Hepatocyte (in vitro differentiated cells): Measurements from ENCODE around the gene EYA4. TPM values are rescaled to one million over a fixed set of nuclear protein-coding genes. Genes with fewer than 3 reads are reported as not detected.

Source experiments
- DNase-seq: peaks from one replicate; pipeline ENCODE4 v3.0.0-alpha.2; 2016; ENCODE audit warnings: low spot score
- H2AFZ ChIP-seq: fragments of 200-600 bp; sonication (generic); 2 replicates; pipeline ENCODE4 v1.6.0; 2016; ENCODE audit warnings: antibody characterized with exemption, mild to moderate bottlenecking
- H3K27ac ChIP-seq: fragments of 200-600 bp; sonication (generic); 2 replicates; pipeline ENCODE4 v1.5.1; 2016; ENCODE audit warnings: mild to moderate bottlenecking
- H3K27me3 ChIP-seq: fragments of 200-600 bp; sonication (generic); 2 replicates; pipeline ENCODE4 v1.6.1; 2016
- H3K36me3 ChIP-seq: fragments of 200-600 bp; sonication (generic); replicated peaks from 2 replicates; pipeline ENCODE4 v1.5.1; 2016; ENCODE audit warnings: low read depth; ENCODE audit not compliant: insufficient read depth
- H3K4me1 ChIP-seq: fragments of 200-600 bp; sonication (generic); 2 replicates; pipeline ENCODE4 v1.5.1; 2016; ENCODE audit warnings: mild to moderate bottlenecking, moderate library complexity; ENCODE audit not compliant: insufficient read depth
- H3K4me2 ChIP-seq: fragments of 200-600 bp; sonication (generic); 2 replicates; pipeline ENCODE4 v1.6.0; 2016
- H3K4me3 ChIP-seq: fragments of 200-600 bp; sonication (generic); 2 replicates; pipeline ENCODE4 v1.5.1; 2016; ENCODE audit warnings: mild to moderate bottlenecking
- H3K79me2 ChIP-seq: fragments of 200-600 bp; sonication (generic); 2 replicates; pipeline ENCODE4 v1.6.0; 2017; ENCODE audit warnings: mild to moderate bottlenecking
- H3K9me2 ChIP-seq: fragments of 200-600 bp; sonication (generic); replicated peaks from 2 replicates; pipeline ENCODE4 v1.6.0; 2017; ENCODE audit warnings: mild to moderate bottlenecking; ENCODE audit not compliant: insufficient read depth
- H3K9me3 ChIP-seq: fragments of 200-600 bp; sonication (generic); 2 replicates; pipeline ENCODE4 v1.5.1; 2016; ENCODE audit warnings: low read depth, mild to moderate bottlenecking
- H4K20me1 ChIP-seq: fragments of 200-600 bp; sonication (generic); 2 replicates; pipeline ENCODE4 v1.6.0; 2016; ENCODE audit warnings: mild to moderate bottlenecking; ENCODE audit not compliant: insufficient read depth, poor library complexity, severe bottlenecking
- CTCF ChIP-seq: fragments of 200-600 bp; sonication (generic); IDR thresholded peaks from 2 replicates; pipeline ENCODE4 v1.5.1; 2016; ENCODE audit warnings: antibody characterized with exemption, mild to moderate bottlenecking; ENCODE audit not compliant: poor library complexity
- EZH2 ChIP-seq: fragments of 200-600 bp; sonication (generic); IDR thresholded peaks from 2 replicates; pipeline ENCODE4 v1.6.1; 2016; ENCODE audit warnings: antibody characterized with exemption, mild to moderate bottlenecking, borderline replicate concordance
- EZH2phosphoT487 ChIP-seq: fragments of 200-600 bp; sonication (generic); IDR thresholded peaks from one replicate; pipeline ENCODE4 v1.6.1; 2018; ENCODE audit warnings: antibody characterized with exemption, mild to moderate bottlenecking, low read depth, moderate library complexity; ENCODE audit not compliant: unreplicated experiment, severe bottlenecking
- WGBS: methylation state at CpG from one replicate; pipeline ENCODE4 v1.1.6; 2016; ENCODE audit warnings: low lambda C conversion rate; ENCODE audit errors: missing lambda C conversion rate; 5-methylcytosine and 5-hydroxymethylcytosine counted together
- polyA plus RNA-seq: library from polyadenylated mRNA; unstranded; fragments of >200 nt; fragmentation: Nextera tagmentation; extraction: Ambion mirVana; gene quantifications from 2 replicates; pipeline ENCODE4 v1.2.1, GENCODE V29; 2016
- total RNA-seq: library from RNA; depleted of rRNA; stranded (reverse); fragments of >200 nt; gene quantifications from 2 replicates; pipeline ENCODE4 v1.2.3, GENCODE V29; 2014

Gene EYA4
- total and polyA plus RNA-seq, 2 experiments from 2014 or later: 0.33 to 1.8 TPM

- Histone ChIP-seq H2AFZ (no peak overlapping the region), H3K27ac (no peak overlapping the region), H3K4me1 (no peaks in the 10 kb centered on the region), H4K20me1 (no peaks in the 10 kb centered on the region), H3K36me3 (no peaks in the 10 kb centered on the region), H3K79me2 (no peaks in the 10 kb centered on the region), H3K4me3 (no peak overlapping the region), H3K9me3 (no peaks in the 10 kb centered on the region), H3K27me3 (no peaks in the 10 kb centered on the region), H3K9me2 (no peaks in the 10 kb centered on the region), H3K4me2 (no peak overlapping the region)
- TF ChIP-seq EZH2: no peak
- DNase-seq: no peak
- 91% methylated on average over 9 of the region's 9 CpGs for WGBS
Measured at GRCh38 chr6:133542056-133542821, 301.1 kb downstream of the EYA4 start.

GRCh38 chr6:133544419-133544818 is 303.3 kb downstream of the EYA4 start:
- Histone ChIP-seq H3K79me2 (no peaks in the 10 kb centered on the region), H2AFZ (no peak overlapping the region), H3K36me3 (no peaks in the 10 kb centered on the region), H3K27ac (no peak overlapping the region), H3K4me2 (no peak overlapping the region), H4K20me1 (no peaks in the 10 kb centered on the region), H3K4me1 (peaks cover 7% of the 10 kb centered on the region), H3K4me3 (no peak overlapping the region), H3K9me2 (no peaks in the 10 kb centered on the region), H3K27me3 (no peaks in the 10 kb centered on the region), H3K9me3 (no peaks in the 10 kb centered on the region)
- WGBS: 92% methylated on average over 5 of the region's 5 CpGs
- TF ChIP-seq CTCF: no peak
- TF ChIP-seq EZH2: no peak
- TF ChIP-seq EZH2phosphoT487: no peak
- DNase-seq: no peak

- TF ChIP-seq EZH2 (no peak), CTCF (no peak), EZH2phosphoT487 (no peak)
- Histone ChIP-seq H3K4me3 (no peak overlapping the region), H3K36me3 (no peaks in the 10 kb centered on the region), H3K79me2 (no peaks in the 10 kb centered on the region), H3K27me3 (no peaks in the 10 kb centered on the region), H3K4me1 (peaks cover 7% of the 10 kb centered on the region), H2AFZ (no peak overlapping the region), H3K9me2 (no peaks in the 10 kb centered on the region), H3K27ac (no peak overlapping the region), H3K9me3 (no peaks in the 10 kb centered on the region), H4K20me1 (no peaks in the 10 kb centered on the region), H3K4me2 (no peak overlapping the region)
- DNase-seq: no peak
- WGBS: 69% methylated on average over 4 of the region's 4 CpGs
Measured at GRCh38 chr6:133546098-133546497, 304.9 kb downstream of the EYA4 start.

GRCh38 chr6:133547136-133547535 is 306.0 kb downstream of the EYA4 start:
- whole genome bisulfite sequencing: 87% methylated on average over 1 of the region's 1 CpG
- Histone ChIP-seq H3K27me3 (no peaks in the 10 kb centered on the region), H3K9me3 (no peaks in the 10 kb centered on the region), H3K9me2 (no peaks in the 10 kb centered on the region), H3K79me2 (no peaks in the 10 kb centered on the region), H3K36me3 (no peaks in the 10 kb centered on the region), H3K4me3 (no peak overlapping the region), H2AFZ (no peak overlapping the region), H3K4me1 (peaks cover 7% of the 10 kb centered on the region), H4K20me1 (no peaks in the 10 kb centered on the region), H3K4me2 (no peak overlapping the region), H3K27ac (no peak overlapping the region)
- TF ChIP-seq CTCF: no peak
- no peak for TF ChIP-seq EZH2
- TF ChIP-seq EZH2phosphoT487: no peak
- no peak for DNase-seq
